PC-3 (cell line): Measurements from ENCODE around the gene DNAAF5.
"Not testable (repeated sequence)": the region's sequence is repeated elsewhere in the genome, so short reads cannot be mapped to it uniquely, and the experiment has no call there.

Source experiments
- CTCF ChIP-seq: fragments of 300-600 bp; sonication (generic); conservative IDR thresholded peaks from 2 replicates; pipeline ENCODE4 v1.5.1; 2017; ENCODE audit warnings: antibody characterized with exemption, low read depth, mild to moderate bottlenecking, low read length
- EZH2 ChIP-seq: fragments of 300-600 bp; sonication (generic); IDR thresholded peaks from one replicate; pipeline ENCODE4 v1.6.1; 2017; ENCODE audit warnings: antibody characterized with exemption, mild to moderate bottlenecking, low read length; ENCODE audit not compliant: unreplicated experiment

- not testable (repeated sequence) for TF ChIP-seq EZH2, CTCF
Observed at GRCh38 chr7:752256-752655, 25.8 kb downstream of the DNAAF5 start.
